Heart right ventricle (tissue), 16 donors: ENCODE data around the gene PLEK2. TPM values are rescaled to one million over a fixed set of nuclear protein-coding genes. Genes with fewer than 3 reads are reported as not detected.

Experiments
- ATAC-seq, 8 donors: fragments of 200-7000 bp; cut with Tn5 transposase; one replicate each; pipeline ENCODE4 v1.9.1; 2020; ENCODE audit warnings: mild to moderate bottlenecking in 8 of 8, moderate library complexity in 8 of 8, moderate number of reproducible peaks in 1 of 8
- DNase-seq, 2 donors: peaks; one replicate each; pipeline ENCODE4 v3.0.0-alpha.2; 2020
- H3K27ac ChIP-seq, 10 donors: fragments of 200-600 bp; sonication (generic) in 2 of 10; one replicate each; pipeline versions ENCODE4 v1.5.0 to v1.8.0; 2020 to 2022; ENCODE audit warnings: mild to moderate bottlenecking in 3 of 10
- H3K27me3 ChIP-seq, 7 donors: fragments of 200-600 bp; one replicate each; pipeline ENCODE4 v1.8.0; 2021 to 2022; ENCODE audit warnings: mild to moderate bottlenecking in 2 of 7
- H3K36me3 ChIP-seq, 9 donors: fragments of 200-600 bp; sonication (generic) in 1 of 9; one replicate each; pipeline versions ENCODE4 v1.5.0 to v1.8.0; 2020 to 2022; ENCODE audit warnings: mild to moderate bottlenecking in 2 of 9
- H3K4me1 ChIP-seq, 9 donors: fragments of 200-600 bp; sonication (generic) in 1 of 9; one replicate each; pipeline versions ENCODE4 v1.5.0 to v1.8.0; 2020 to 2022; ENCODE audit warnings: mild to moderate bottlenecking in 4 of 9
- H3K4me3 ChIP-seq, 10 donors: fragments of 200-600 bp; sonication (generic) in 2 of 10; one replicate each; pipeline versions ENCODE4 v1.5.0 to v1.8.0; 2020 to 2022; ENCODE audit warnings: mild to moderate bottlenecking in 7 of 10, moderate library complexity in 2 of 10
- H3K9me3 ChIP-seq, 11 donors: fragments of 200-600 bp in 10 of 11; sonication (generic) in 2 of 11; one replicate each; pipeline versions ENCODE4 v1.5.0 to v1.8.0; 2013 to 2022; ENCODE audit warnings: mild to moderate bottlenecking in 2 of 11, control low read depth in 1 of 11, moderate library complexity in 1 of 11
- WGBS, 2 donors: extraction: QIAGEN DNeasy Blood & Tissue Kit; methylation state at CpG; one replicate each; pipeline ENCODE4 v1.1.7; 2013; ENCODE audit warnings: inconsistent platforms in 1 of 2; 5-methylcytosine and 5-hydroxymethylcytosine counted together
- intact Hi-C, 10 donors: fragments of 100-400 bp; cut with DNase I; formaldehyde crosslinking; loops; one replicate each; pipeline versions ENCODE4 v1.11.1 to v1.14.2; 2022
- polyA plus RNA-seq, 2 donors: library from polyadenylated mRNA; stranded (reverse); fragments of 200-250 nt; gene quantifications; one replicate each; pipeline ENCODE4 v1.2.3, GENCODE V29; 2013
- total RNA-seq, 10 donors: library from RNA; stranded (reverse); fragmentation: NEBNext Ultra II Directional in 3 of 10; extraction: Animal tissue kit (Norgen Biotek cat#: 25700) in 3 of 10; gene quantifications; one replicate each; pipeline versions ENCODE4 v1.2.1 to v1.2.4, GENCODE V29; 2021 to 2023
- TF ChIP-seq, protein P1 (sequence below), 9 donors: fragments of 200-600 bp; sonication (generic) in 2 of 9; IDR thresholded peaks; one replicate each; pipeline versions ENCODE4 v1.5.0 to v1.8.0; 2021 to 2022; ENCODE audit warnings: antibody characterized with exemption in 9 of 9, mild to moderate bottlenecking in 5 of 9, moderate library complexity in 1 of 9
- donor health status: Arrhythmogenic right ventricular cardiomyopathy.
- donor health status: ischemic (EF 13 %, LVEDD 7.1; RV severe dilation, severe dysfunction).
- donor health status: healthy with polysubstance abuse.
- donor health status: DM: no; HTN: yes; CAD: no.
- donor health status: DM: no; HTN: no; CAD: no.
- donor health status: ischemic (EF 25% LVEDD 6.9; RV normal size, moderate dysfunction).
- donor health status: ischemic (EF 25% LVEDD 5.7; RV mildly dilated, moderate dysfunction).
- donor health status: healthy.
- donor health status: DM: yes; HTN: yes; CAD: no.
- donor health status: Ischemic cardiomyopathy.
- donor health status: ischemic (EF 35%, LVEDD 5.7; RV mildly dilated, moderate dysfunction).
- donor health status: nonischemic (EF 11% LVEDD 7.7; RV severe dilation, severe dysfunction).
- donor health status: DM: yes; HTN: yes; CAD: no.
- donor health status: PGD.
- donor health status: ischemic (EF 29% LVEDD 5.4; RV normal size, mild dysfunction).
- donor health status: nonischemic (EF 23%, LVEDD 6.1; RV moderate dilation, normal function).

The PLEK2 gene
- total and polyA plus RNA-seq, 12 donors = 0.36 to 1.1 (median 0.61) TPM; not detected in 5

DNA sequence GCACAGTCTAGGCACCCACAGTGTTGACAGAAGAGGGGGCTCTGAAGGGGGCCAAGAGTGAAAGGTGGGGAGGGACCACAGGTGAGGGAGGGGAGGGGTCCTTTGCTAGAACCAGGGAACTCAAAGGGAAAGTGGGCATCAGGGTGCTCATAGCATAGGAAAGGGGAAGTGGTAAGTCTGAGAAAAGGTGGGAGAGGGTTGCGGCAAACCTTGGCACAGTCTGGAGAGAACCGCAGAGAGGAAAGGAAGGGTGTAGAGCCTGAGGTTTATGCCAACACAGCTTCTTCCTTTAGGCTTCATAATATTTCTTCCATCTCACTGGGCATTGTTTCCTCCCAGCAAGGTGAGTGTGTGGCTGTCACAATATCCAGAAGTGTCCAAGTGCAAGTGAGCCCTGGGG lies 11.5 kb upstream of the PLEK2 start:
- H3K36me3 ChIP-seq = no peaks in the 10 kb centered on the region
- intact Hi-C loops = loop anchor here in 5 of 10 donors (10.0 kb wide), 1 partner anchor 281 kb away; the partner anchor contains the start of gene RDH12 (in 5 of the 5)
- no peaks in the 10 kb centered on the region for H3K9me3 ChIP-seq
- H3K4me1 ChIP-seq = peaks cover 0 to 14% (median 0%) of the 10 kb centered on the region in 9 donors
- H3K27ac ChIP-seq = no peak overlapping the region
- ATAC-seq (no peak), DNase-seq (no peak)
- WGBS, 2 donors = 73 to 79% methylated on average over 2 of the region's 2 CpGs
- TF ChIP-seq, protein P1, sequence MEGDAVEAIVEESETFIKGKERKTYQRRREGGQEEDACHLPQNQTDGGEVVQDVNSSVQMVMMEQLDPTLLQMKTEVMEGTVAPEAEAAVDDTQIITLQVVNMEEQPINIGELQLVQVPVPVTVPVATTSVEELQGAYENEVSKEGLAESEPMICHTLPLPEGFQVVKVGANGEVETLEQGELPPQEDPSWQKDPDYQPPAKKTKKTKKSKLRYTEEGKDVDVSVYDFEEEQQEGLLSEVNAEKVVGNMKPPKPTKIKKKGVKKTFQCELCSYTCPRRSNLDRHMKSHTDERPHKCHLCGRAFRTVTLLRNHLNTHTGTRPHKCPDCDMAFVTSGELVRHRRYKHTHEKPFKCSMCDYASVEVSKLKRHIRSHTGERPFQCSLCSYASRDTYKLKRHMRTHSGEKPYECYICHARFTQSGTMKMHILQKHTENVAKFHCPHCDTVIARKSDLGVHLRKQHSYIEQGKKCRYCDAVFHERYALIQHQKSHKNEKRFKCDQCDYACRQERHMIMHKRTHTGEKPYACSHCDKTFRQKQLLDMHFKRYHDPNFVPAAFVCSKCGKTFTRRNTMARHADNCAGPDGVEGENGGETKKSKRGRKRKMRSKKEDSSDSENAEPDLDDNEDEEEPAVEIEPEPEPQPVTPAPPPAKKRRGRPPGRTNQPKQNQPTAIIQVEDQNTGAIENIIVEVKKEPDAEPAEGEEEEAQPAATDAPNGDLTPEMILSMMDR (IDR thresholded peaks at IDR 0.05) = no peak
- no peak overlapping the region for H3K4me3 ChIP-seq
- peaks cover 0 to 25% (median 4%) of the 10 kb centered on the region in 7 donors for H3K27me3 ChIP-seq

DNA sequence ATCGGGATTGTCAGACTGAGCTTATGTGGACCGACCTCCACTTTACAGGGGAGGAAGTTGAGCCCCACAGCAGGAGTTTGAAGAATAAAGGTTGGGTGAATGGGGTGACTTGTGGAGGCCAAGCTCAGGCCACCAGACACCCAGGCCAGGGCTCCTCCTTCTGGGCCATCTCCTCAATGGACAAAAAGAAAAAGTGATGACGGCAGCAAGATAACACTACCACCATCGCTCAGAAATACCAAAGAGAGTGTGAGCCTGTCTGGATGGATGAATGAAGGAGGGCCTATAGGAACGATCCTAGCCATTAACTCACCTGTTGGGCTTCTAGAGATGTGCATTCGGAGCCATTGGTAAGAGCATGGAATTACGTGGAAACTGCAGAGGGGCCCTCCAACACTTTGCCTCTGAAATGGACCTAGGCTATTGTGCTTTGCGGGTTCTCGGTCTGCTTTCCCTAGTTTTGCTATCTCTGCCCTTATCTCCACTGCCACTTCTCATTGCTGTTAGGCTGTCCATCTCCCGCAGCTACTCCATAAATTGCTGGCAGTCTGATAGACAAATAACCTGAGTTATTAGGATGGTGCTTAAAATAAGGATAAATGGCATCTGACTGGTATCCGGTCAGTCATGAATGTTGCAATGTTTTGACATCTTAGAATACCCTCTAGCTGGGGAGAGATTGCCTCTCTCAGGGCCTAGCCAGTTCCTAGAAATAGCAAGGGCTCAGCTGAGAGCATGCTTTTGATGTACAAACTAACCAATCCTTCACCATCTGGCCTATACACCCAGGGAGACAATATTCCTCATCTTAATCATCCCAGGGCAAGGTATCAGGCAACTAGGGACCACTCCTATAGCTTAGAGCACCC lies 9.6 kb upstream of the PLEK2 start:
- no peak for DNase-seq
- intact Hi-C loops = loop anchor here in 5 of 10 donors (10.0 kb wide), 1 partner anchor 283 kb away; the partner anchor contains the start of gene RDH12 (in 5 of the 5)
- 79 to 80% methylated on average over 11 of the region's 11 CpGs for WGBS, 2 donors

DNA sequence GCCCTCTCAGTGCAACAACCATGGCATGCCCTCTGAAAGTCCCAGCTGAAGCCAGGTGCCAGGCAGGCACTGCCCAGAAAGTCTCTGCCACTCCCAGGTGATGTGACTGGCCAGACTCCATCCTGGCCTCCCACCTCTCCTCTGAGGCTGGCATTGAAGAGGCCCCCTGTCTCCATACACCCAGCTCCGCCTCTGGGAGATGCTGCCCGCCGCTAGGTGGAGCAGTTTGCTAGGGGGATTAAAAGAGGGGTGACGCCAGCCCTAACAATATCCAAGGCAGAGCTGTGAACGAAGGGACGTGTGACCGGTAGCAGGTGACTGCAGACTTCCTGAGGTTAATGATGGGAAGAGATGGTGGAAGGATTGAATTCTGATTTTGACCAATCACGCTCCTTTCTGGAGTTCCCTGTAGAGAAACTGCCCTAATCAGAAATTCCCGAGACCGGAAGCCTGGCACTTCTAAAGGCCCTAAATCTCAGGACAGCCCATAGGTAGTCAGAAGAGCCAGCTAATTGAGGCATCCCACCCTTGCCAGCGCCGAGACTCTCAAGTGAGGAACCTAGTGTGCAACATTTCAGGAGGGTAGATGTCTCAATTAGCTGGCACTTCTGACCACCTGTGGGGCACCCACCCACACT lies 8.3 kb upstream of the PLEK2 start:
- H3K4me1 ChIP-seq = no peaks in the 10 kb centered on the region
- no peak overlapping the region for H3K27ac ChIP-seq
- peak in 1 of 8 donors; percentile 39 for ATAC-seq
- DNase-seq = peak in 1 of 2 donors; percentile 25
- H3K36me3 ChIP-seq = no peaks in the 10 kb centered on the region
- TF ChIP-seq, protein P1 (IDR thresholded peaks at IDR 0.05) = peak in 7 of 9 donors; percentile 18 to 50 (median 25)
- 70 to 78% methylated on average over 12 of the region's 12 CpGs for WGBS, 2 donors
- H3K27me3 ChIP-seq = peaks cover 0 to 9% (median 0%) of the 10 kb centered on the region in 7 donors
- no peaks in the 10 kb centered on the region for H3K9me3 ChIP-seq
- H3K4me3 ChIP-seq = no peak overlapping the region
- intact Hi-C loops = loop anchor here in 5 of 10 donors (10.0 kb wide), 1 partner anchor 285 kb away; the partner anchor contains the start of gene RDH12 (in 5 of the 5)

More for the DNA sequence above, 9.6 kb upstream of the PLEK2 start:
- TF ChIP-seq, protein P1 (IDR thresholded peaks at IDR 0.05) = no peak
- Histone ChIP-seq H3K27ac (no peak overlapping the region), H3K4me1 (peaks cover 0 to 6% (median 0%) of the 10 kb centered on the region in 9 donors), H3K27me3 (peaks cover 0 to 22% (median 0%) of the 10 kb centered on the region in 7 donors), H3K36me3 (no peaks in the 10 kb centered on the region), H3K9me3 (no peaks in the 10 kb centered on the region), H3K4me3 (no peak overlapping the region)
- ATAC-seq = no peak
